A673 (cell line): ENCODE results near the gene RASL12. TPM values are rescaled to one million over a fixed set of nuclear protein-coding genes. Genes with fewer than 3 reads are reported as not detected.
"Not testable (repeated sequence)": the region's sequence is repeated elsewhere in the genome, so short reads cannot be mapped to it uniquely, and the experiment has no call there.

Experiments used
- BruUV-seq: library from RNA; stranded (reverse); fragments of 400-500 nt; replicated peaks from 2 replicates; lab custom pipeline; 2021; lab: Mats Ljungman, UMichigan
- CTCF ChIA-PET: fragments of 300-600 bp; sonication (Branson Sonifier 250); formaldehyde crosslinking; loops from one replicate; lab custom pipeline; 2022; ENCODE audit warnings: antibody characterized with exemption; lab: Charles Lee
- POLR2A ChIA-PET: fragments of 300-600 bp; sonication (Branson Sonifier 250); formaldehyde crosslinking; loops from one replicate; lab custom pipeline; 2022; ENCODE audit warnings: antibody characterized with exemption; ENCODE audit not compliant: low non-redundant PET; lab: Charles Lee
- DNase-seq: peaks from one replicate; pipeline ENCODE4 v3.0.0-alpha.2; 2015; ENCODE audit warnings: low spot score
- H3K27ac ChIP-seq: fragments of 200-600 bp; sonication (generic); 2 replicates; pipeline ENCODE4 v1.5.1; 2016; ENCODE audit warnings: mixed run types, low read depth, mild to moderate bottlenecking, mixed read lengths, antibody characterized with exemption, low read length; ENCODE audit not compliant: poor library complexity, severe bottlenecking
- H3K27me3 ChIP-seq: fragments of 200-600 bp; sonication (generic); replicated peaks from 2 replicates; pipeline ENCODE4 v1.6.1; 2017; ENCODE audit warnings: mixed run types, low read depth, mild to moderate bottlenecking, mixed read lengths, antibody characterized with exemption, low read length; ENCODE audit not compliant: insufficient read depth, poor library complexity
- H3K36me3 ChIP-seq: fragments of 200-600 bp; sonication (generic); 2 replicates; pipeline ENCODE4 v1.6.1; 2016; ENCODE audit warnings: mixed run types, mild to moderate bottlenecking, mixed read lengths, antibody characterized with exemption, low read length; ENCODE audit not compliant: insufficient read depth, poor library complexity, severe bottlenecking
- H3K4me1 ChIP-seq: fragments of 200-600 bp; sonication (generic); 2 replicates; pipeline ENCODE4 v1.6.1; 2017; ENCODE audit warnings: mixed run types, mild to moderate bottlenecking, mixed read lengths, antibody characterized with exemption, low read length; ENCODE audit not compliant: insufficient read depth, poor library complexity, severe bottlenecking
- H3K4me3 ChIP-seq: fragments of 200-600 bp; sonication (generic); 2 replicates; pipeline ENCODE4 v1.5.1; 2016; ENCODE audit warnings: low read depth, mixed run types, mild to moderate bottlenecking, mixed read lengths, low read length; ENCODE audit not compliant: poor library complexity, severe bottlenecking
- H3K9me3 ChIP-seq: fragments of 200-600 bp; sonication (generic); 2 replicates; pipeline ENCODE4 v1.6.1; 2016; ENCODE audit warnings: mixed run types, low read depth, mild to moderate bottlenecking, mixed read lengths, antibody characterized with exemption, low read length; ENCODE audit not compliant: poor library complexity, severe bottlenecking
- EZH2 ChIP-seq: fragments of 200-600 bp; sonication (generic); IDR thresholded peaks from 2 replicates; pipeline ENCODE4 v1.6.1; 2017; ENCODE audit warnings: borderline replicate concordance, low read depth, mild to moderate bottlenecking, mixed read lengths, antibody characterized with exemption, low read length; ENCODE audit not compliant: poor library complexity, severe bottlenecking
- intact Hi-C: fragments of 100-400 bp; cut with micrococcal nuclease; formaldehyde crosslinking; loops from one replicate; pipeline ENCODE4 v1.10.0; 2022; ENCODE audit not compliant: unreplicated experiment
- total RNA-seq: library from RNA; stranded (reverse); gene quantifications from 2 replicates; pipeline ENCODE4 v1.2.3, GENCODE V29; 2021
- TF ChIP-seq, protein P1 (sequence below): fragments of 300-800, 200-600 bp; sonication (generic); conservative IDR thresholded peaks from 2 replicates; pipeline ENCODE4 v1.5.1; 2017; ENCODE audit warnings: low read depth, mild to moderate bottlenecking, antibody characterized with exemption, low read length, moderate library complexity, mixed read lengths

The RASL12 gene
- total RNA-seq, 1 experiment from 2014 or later: 0.69 TPM

DNA sequence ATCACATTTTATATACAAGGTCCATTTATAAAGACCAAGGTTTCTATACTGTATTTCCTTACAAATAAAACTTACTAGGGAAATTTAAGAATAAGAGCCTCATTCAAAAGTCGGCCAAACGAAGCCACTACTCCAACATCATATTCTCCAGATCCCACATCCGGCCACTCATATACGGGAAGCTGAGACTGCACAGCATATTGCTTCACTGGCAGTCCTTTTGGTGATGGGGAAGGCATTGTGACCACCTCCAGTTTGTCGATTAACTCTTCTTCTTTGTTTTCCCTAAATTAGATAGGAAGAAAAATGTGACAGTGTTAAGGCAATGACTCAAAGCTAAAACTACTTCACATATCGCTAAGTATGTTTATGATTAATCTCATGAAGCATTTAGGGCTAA is 41.0 kb downstream of the RASL12 start:
- no peak for TF ChIP-seq EZH2
- TF ChIP-seq, protein P1, sequence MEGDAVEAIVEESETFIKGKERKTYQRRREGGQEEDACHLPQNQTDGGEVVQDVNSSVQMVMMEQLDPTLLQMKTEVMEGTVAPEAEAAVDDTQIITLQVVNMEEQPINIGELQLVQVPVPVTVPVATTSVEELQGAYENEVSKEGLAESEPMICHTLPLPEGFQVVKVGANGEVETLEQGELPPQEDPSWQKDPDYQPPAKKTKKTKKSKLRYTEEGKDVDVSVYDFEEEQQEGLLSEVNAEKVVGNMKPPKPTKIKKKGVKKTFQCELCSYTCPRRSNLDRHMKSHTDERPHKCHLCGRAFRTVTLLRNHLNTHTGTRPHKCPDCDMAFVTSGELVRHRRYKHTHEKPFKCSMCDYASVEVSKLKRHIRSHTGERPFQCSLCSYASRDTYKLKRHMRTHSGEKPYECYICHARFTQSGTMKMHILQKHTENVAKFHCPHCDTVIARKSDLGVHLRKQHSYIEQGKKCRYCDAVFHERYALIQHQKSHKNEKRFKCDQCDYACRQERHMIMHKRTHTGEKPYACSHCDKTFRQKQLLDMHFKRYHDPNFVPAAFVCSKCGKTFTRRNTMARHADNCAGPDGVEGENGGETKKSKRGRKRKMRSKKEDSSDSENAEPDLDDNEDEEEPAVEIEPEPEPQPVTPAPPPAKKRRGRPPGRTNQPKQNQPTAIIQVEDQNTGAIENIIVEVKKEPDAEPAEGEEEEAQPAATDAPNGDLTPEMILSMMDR: no peak
- BruUV-seq: no TSS peak
- POLR2A ChIA-PET: no interaction called here
- Histone ChIP-seq H3K36me3 (peaks cover 12% of the 10 kb centered on the region), H3K4me1 (peaks cover 3% of the 10 kb centered on the region), H3K9me3 (no peaks in the 10 kb centered on the region), H3K4me3 (no peak overlapping the region), H3K27me3 (no peaks in the 10 kb centered on the region), H3K27ac (no peak overlapping the region)
- CTCF ChIA-PET: interaction anchor here (0.7 kb wide), 1 partner anchor 75 kb away, joined by 3 read pairs; no protein-coding TSS in a partner anchor
- intact Hi-C loops: loop anchor here (10.0 kb wide), 1 partner anchor 292 kb away; no protein-coding TSS in a partner anchor
- no peak for DNase-seq

DNA sequence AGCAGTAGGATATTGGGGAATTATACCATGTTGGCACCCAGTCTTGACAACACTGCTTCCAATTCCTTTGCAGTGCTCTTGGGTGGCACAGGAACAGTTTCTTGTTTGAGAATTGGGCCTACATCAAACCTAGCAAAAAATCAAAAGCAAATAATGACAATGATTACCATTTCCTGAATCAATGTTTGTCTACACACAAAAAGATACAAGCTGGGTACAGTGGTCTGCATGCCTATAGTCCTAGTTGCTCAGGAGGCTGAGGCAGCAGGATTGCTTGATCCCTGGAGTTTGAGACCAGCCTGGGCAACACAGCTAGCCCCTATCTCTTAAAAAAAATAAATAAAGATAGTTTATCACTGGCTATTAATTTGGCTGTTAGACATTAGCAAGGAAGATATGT is 46.3 kb downstream of the RASL12 start:
- POLR2A ChIA-PET: no interaction called here
- H3K27ac ChIP-seq: no peak overlapping the region
- TF ChIP-seq, protein P1: no peak
- TF ChIP-seq EZH2: no peak
- H3K27me3 ChIP-seq: no peaks in the 10 kb centered on the region
- CTCF ChIA-PET: no interaction called here
- no peak overlapping the region for H3K4me3 ChIP-seq
- no peaks in the 10 kb centered on the region for H3K4me1 ChIP-seq
- intact Hi-C loops: loop anchor here (10.0 kb wide), 1 partner anchor 287 kb away; no protein-coding TSS in a partner anchor
- no peak for DNase-seq
- no peaks in the 10 kb centered on the region for H3K9me3 ChIP-seq
- BruUV-seq: no TSS peak
- peaks cover 35% of the 10 kb centered on the region for H3K36me3 ChIP-seq

DNA sequence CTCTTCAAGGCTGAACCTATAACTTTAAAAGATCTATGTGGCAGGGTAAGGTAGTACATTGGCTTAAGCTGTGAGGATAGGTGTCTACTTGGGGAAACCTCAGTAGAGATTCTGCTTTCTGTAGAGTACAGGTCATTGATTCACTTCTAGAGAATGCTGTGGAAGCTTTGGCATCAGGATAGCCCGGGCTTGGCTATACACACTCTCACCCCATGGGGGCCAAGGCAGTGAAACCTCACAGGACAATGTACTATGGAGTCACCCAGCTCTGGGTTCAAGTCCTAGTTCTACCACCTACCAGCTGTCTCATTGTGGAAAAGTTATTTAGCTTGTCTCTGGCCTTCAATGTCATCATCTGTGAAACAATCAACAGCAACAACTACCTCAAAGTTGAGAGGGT is 47.4 kb downstream of the RASL12 start:
- BruUV-seq: no TSS peak
- POLR2A ChIA-PET: no interaction called here
- H3K4me3 ChIP-seq: no peak overlapping the region
- TF ChIP-seq, protein P1: no peak
- no peak for TF ChIP-seq EZH2
- H3K4me1 ChIP-seq: no peaks in the 10 kb centered on the region
- CTCF ChIA-PET: no interaction called here
- intact Hi-C loops: loop anchor here (10.0 kb wide), 1 partner anchor 286 kb away; no protein-coding TSS in a partner anchor
- no peak for DNase-seq
- H3K27me3 ChIP-seq: no peaks in the 10 kb centered on the region
- H3K9me3 ChIP-seq: no peaks in the 10 kb centered on the region
- H3K36me3 ChIP-seq: peaks cover 40% of the 10 kb centered on the region
- H3K27ac ChIP-seq: no peak overlapping the region

DNA sequence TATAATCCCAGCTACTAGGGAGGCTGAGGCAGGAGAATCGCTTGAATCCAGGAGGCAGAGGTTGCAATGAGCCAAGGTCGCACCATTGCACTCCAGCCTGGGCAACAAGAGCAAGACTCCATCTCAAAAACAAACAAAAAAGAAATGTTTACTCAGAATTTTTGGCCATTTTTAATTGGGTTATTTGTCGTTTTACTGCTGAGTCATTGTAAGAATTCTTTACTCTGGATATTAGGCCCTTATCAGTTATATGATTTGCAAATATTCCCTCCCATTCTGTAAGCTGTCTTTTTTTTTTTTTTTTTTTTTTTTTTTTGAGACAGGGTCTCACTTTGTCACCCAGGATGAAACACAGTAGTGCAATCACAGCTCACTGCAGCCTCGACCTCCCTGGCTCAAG is 56.6 kb downstream of the RASL12 start:
- H3K4me1 ChIP-seq, H3K27me3 ChIP-seq, H3K27ac ChIP-seq, BruUV-seq, H3K9me3 ChIP-seq, H3K4me3 ChIP-seq, DNase-seq, intact Hi-C loops: not testable (repeated sequence)
- H3K36me3 ChIP-seq: peaks cover 24% of the 10 kb centered on the region
- POLR2A ChIA-PET: interaction anchor here (0.6 kb wide), 1 partner anchor 19 kb away, joined by 5 read pairs; no protein-coding TSS in a partner anchor
- CTCF ChIA-PET: interaction anchor here (0.7 kb wide), 1 partner anchor 90 kb away, joined by 3 read pairs; no protein-coding TSS in a partner anchor
